GM21447 (cell line): Measurements from ENCODE around the gene ADIG.
"Not testable (repeated sequence)": the region's sequence is repeated elsewhere in the genome, so short reads cannot be mapped to it uniquely, and the experiment has no call there.

Experiments
- ATAC-seq: cut with Tn5 transposase; IDR thresholded peaks from one replicate; pipeline ENCODE4 v1.9.1; 2021; ENCODE audit not compliant: unreplicated experiment

ADIG gene

GRCh38 chr20:38569747-38570525 lies 11.1 kb upstream of the ADIG start:
- no peak for ATAC-seq

- ATAC-seq: no peak
Observed at GRCh38 chr20:38573413-38573812, 7.6 kb upstream of the ADIG start.

- ATAC-seq: no peak
Observed at GRCh38 chr20:38579219-38579910, 1.6 kb upstream of the ADIG start.

GRCh38 chr20:38579921-38580320 lies 1.1 kb upstream of the ADIG start:
- ATAC-seq: no peak

GRCh38 chr20:38581830-38582358 lies 897 bp downstream of the ADIG start:
- no peak for ATAC-seq

- ATAC-seq: no peak
Observed at GRCh38 chr20:38583306-38583705, 2.3 kb downstream of the ADIG start.

- ATAC-seq: no peak
Observed at GRCh38 chr20:38584099-38584763, 3.2 kb downstream of the ADIG start.

GRCh38 chr20:38585404-38586180 lies 4.6 kb downstream of the ADIG start:
- ATAC-seq: no peak

GRCh38 chr20:38586181-38586525 lies 5.2 kb downstream of the ADIG start:
- ATAC-seq: no peak

GRCh38 chr20:38588303-38588702 lies 7.3 kb downstream of the ADIG start:
- ATAC-seq: no peak

- ATAC-seq: no peak
Observed at GRCh38 chr20:38589351-38589750, 8.4 kb downstream of the ADIG start.

GRCh38 chr20:38589967-38590675 lies 9.1 kb downstream of the ADIG start:
- ATAC-seq: no peak

GRCh38 chr20:38590676-38591473 lies 9.9 kb downstream of the ADIG start:
- no peak for ATAC-seq

- ATAC-seq: no peak
Observed at GRCh38 chr20:38591474-38592410, 10.7 kb downstream of the ADIG start.

- not testable (repeated sequence) for ATAC-seq
Observed at GRCh38 chr20:38592411-38592790, 11.4 kb downstream of the ADIG start.

- not testable (repeated sequence) for ATAC-seq
Observed at GRCh38 chr20:38594281-38594680, 13.3 kb downstream of the ADIG start.

- not testable (repeated sequence) for ATAC-seq
Observed at GRCh38 chr20:38595886-38596285, 14.9 kb downstream of the ADIG start.

- ATAC-seq: no peak
Observed at GRCh38 chr20:38599410-38599882, 18.4 kb downstream of the ADIG start.
